HG03354 (cell line): ENCODE data around the gene KCNC4.

ENCODE experiments used
- ATAC-seq: cut with Tn5 transposase; IDR thresholded peaks from one replicate; pipeline ENCODE4 v1.9.1; 2021; ENCODE audit warnings: mild to moderate bottlenecking; ENCODE audit not compliant: unreplicated experiment, poor library complexity, severe bottlenecking

KCNC4 gene

DNA sequence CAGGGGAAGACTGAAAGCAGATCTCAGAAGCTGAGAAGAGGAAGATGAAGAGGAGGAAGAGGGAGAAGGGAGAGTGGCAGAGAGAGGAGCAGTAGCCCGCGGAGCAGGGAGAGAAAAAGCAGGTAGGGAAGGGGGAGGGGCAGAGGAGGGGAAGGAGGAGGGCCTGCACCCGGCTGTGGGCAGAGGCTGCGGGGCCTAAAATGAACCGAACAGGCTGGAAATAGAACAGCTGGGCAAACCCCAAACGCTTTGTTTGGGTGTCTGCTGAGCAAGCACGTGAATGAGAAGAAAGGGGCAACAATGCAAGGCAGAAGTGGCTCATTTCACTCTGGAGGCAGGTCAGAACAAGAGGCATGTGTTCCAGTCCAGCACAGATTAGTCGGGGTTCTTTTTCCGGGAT, 33.5 kb downstream of the KCNC4 start:
- ATAC-seq, result peak; percentile 74

- no peak for ATAC-seq
Measured at GRCh38 chr1:110245876-110246620, 35.9 kb downstream of the KCNC4 start.

- ATAC-seq, result no peak
Measured at GRCh38 chr1:110248746-110249145, 38.6 kb downstream of the KCNC4 start.

- ATAC-seq, result no peak
Measured at GRCh38 chr1:110249256-110249655, 39.1 kb downstream of the KCNC4 start.

DNA sequence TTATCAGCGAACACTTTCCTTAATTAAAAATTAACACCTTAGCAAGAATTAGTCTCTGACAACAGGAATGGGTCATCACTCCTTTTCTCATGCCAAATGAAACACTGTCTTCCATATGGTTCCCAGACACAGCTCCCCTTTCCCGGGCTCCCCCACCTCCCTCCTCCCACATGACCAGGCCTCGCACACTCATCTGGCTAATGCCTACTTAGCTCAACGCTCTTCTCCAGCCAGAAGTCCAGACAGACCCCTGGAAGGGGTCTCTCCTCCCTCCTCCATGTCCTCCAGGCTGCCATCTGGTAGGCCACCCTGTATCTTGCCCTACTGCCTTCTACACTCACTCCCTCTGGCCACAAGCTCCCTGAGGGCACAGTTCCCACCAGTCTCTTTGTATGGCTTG, 39.9 kb downstream of the KCNC4 start:
- no peak for ATAC-seq

GRCh38 chr1:110250749-110251148, 40.6 kb downstream of the KCNC4 start:
- ATAC-seq, result no peak

GRCh38 chr1:110253213-110253612, 43.1 kb downstream of the KCNC4 start:
- no peak for ATAC-seq

GRCh38 chr1:110254604-110255391, 44.7 kb downstream of the KCNC4 start:
- no peak for ATAC-seq

- ATAC-seq, result peak; percentile 92
Measured at GRCh38 chr1:110255392-110255787, 45.3 kb downstream of the KCNC4 start.

- no peak for ATAC-seq
Measured at GRCh38 chr1:110258734-110259133, 48.6 kb downstream of the KCNC4 start.

GRCh38 chr1:110259770-110260169, 49.7 kb downstream of the KCNC4 start:
- no peak for ATAC-seq
